PC-9 (cell line): Measurements from ENCODE around the gene RNF11. TPM values are rescaled to one million over a fixed set of nuclear protein-coding genes. Genes with fewer than 3 reads are reported as not detected.

ENCODE experiments used
- BruUV-seq: library from RNA; stranded (reverse); fragments of 400-500 nt; replicated peaks from 2 replicates; lab custom pipeline; 2021; lab: Mats Ljungman, UMichigan
- CTCF ChIA-PET: fragments of 300-600 bp; sonication (Branson Sonifier 250); formaldehyde crosslinking; loops from one replicate; lab custom pipeline; 2022; ENCODE audit warnings: antibody characterized with exemption; lab: Charles Lee
- POLR2A ChIA-PET: fragments of 300-600 bp; sonication (Branson Sonifier 250); formaldehyde crosslinking; loops from one replicate; lab custom pipeline; 2022; ENCODE audit warnings: antibody characterized with exemption; ENCODE audit not compliant: unreplicated experiment; lab: Charles Lee
- DNase-seq, 2 experiments: peaks; one replicate each; pipeline versions ENCODE4 v3.0.0 to v3.0.0-alpha.2; 2015 to 2022; ENCODE audit warnings: mixed read lengths in 1 of 2
- H2AFZ ChIP-seq: fragments of 200-600 bp; sonication (generic); 2 replicates; pipeline ENCODE4 v1.8.1; 2017; ENCODE audit warnings: antibody characterized with exemption
- H3F3A ChIP-seq: fragments of 200-600 bp; sonication (generic); 2 replicates; pipeline ENCODE4 v1.8.1; 2017; ENCODE audit warnings: antibody characterized with exemption, mild to moderate bottlenecking, low read depth; ENCODE audit not compliant: insufficient read depth
- H3K27ac ChIP-seq: fragments of 200-600 bp; sonication (generic); 2 replicates; pipeline ENCODE4 v1.6.1; 2016; ENCODE audit warnings: mixed run types
- H3K27me3 ChIP-seq: fragments of 200-600 bp; sonication (generic); 2 replicates; pipeline ENCODE4 v1.6.1; 2016; ENCODE audit warnings: low read depth, mixed run types; ENCODE audit not compliant: insufficient read depth
- H3K36me3 ChIP-seq: fragments of 200-600 bp; sonication (generic); 2 replicates; pipeline ENCODE4 v1.6.1; 2016; ENCODE audit warnings: low read depth, mixed run types
- H3K4me1 ChIP-seq: fragments of 200-600 bp; sonication (generic); replicated peaks from 2 replicates; pipeline ENCODE4 v1.6.1; 2016; ENCODE audit warnings: mixed run types; ENCODE audit not compliant: insufficient read depth
- H3K4me2 ChIP-seq: fragments of 200-600 bp; sonication (generic); 2 replicates; pipeline ENCODE4 v1.6.1; 2017; ENCODE audit warnings: mixed run types
- H3K4me3 ChIP-seq: fragments of 200-600 bp; sonication (generic); 2 replicates; pipeline ENCODE4 v1.6.1; 2016; ENCODE audit warnings: mixed run types
- H3K79me2 ChIP-seq: fragments of 200-600 bp; sonication (generic); 2 replicates; pipeline ENCODE4 v1.6.1; 2017; ENCODE audit warnings: low read depth, mixed run types
- H3K9me2 ChIP-seq: fragments of 200-600 bp; sonication (generic); 2 replicates; pipeline ENCODE4 v1.8.1; 2017; ENCODE audit warnings: mild to moderate bottlenecking; ENCODE audit not compliant: insufficient read depth
- H3K9me3 ChIP-seq: fragments of 200-600 bp; sonication (generic); 2 replicates; pipeline ENCODE4 v1.8.1; 2016; ENCODE audit warnings: low read depth; ENCODE audit not compliant: insufficient read depth
- H4K20me1 ChIP-seq: fragments of 200-600 bp; sonication (generic); 2 replicates; pipeline ENCODE4 v1.8.1; 2017; ENCODE audit not compliant: insufficient read depth
- CTCF ChIP-seq: fragments of 200-600 bp; sonication (generic); conservative IDR thresholded peaks from 2 replicates; pipeline ENCODE4 v1.6.1; 2017; ENCODE audit warnings: mixed run types, antibody characterized with exemption, mild to moderate bottlenecking, moderate library complexity
- EZH2 ChIP-seq: fragments of 200-600 bp; sonication (generic); IDR thresholded peaks from 2 replicates; pipeline ENCODE4 v1.8.0; 2017; ENCODE audit warnings: antibody characterized with exemption, low read depth
- intact Hi-C: fragments of 100-400 bp; cut with micrococcal nuclease; formaldehyde crosslinking; loops from one replicate; pipeline ENCODE4 v1.10.0; 2022; ENCODE audit not compliant: unreplicated experiment
- total RNA-seq: library from RNA; stranded (reverse); gene quantifications from 2 replicates; pipeline ENCODE4 v1.2.3, GENCODE V29; 2021

RNF11 gene
- total RNA-seq, 1 experiment from 2014 or later, result 73.2 TPM

GRCh38 chr1:51287966-51288365 is 51.9 kb downstream of the RNF11 start:
- Histone ChIP-seq H3K9me3 (no peaks in the 10 kb centered on the region), H3K4me1 (no peaks in the 10 kb centered on the region), H3K4me2 (no peak overlapping the region), H3K27ac (no peak overlapping the region), H3K27me3 (no peaks in the 10 kb centered on the region), H3K79me2 (no peaks in the 10 kb centered on the region), H3K9me2 (no peaks in the 10 kb centered on the region), H2AFZ (no peak overlapping the region), H4K20me1 (no peaks in the 10 kb centered on the region), H3K4me3 (no peak overlapping the region), H3F3A (no peaks in the 10 kb centered on the region), H3K36me3 (no peaks in the 10 kb centered on the region)
- no peak for DNase-seq
- ChIA-PET POLR2A (no interaction called here), CTCF (no interaction called here)
- no peak for TF ChIP-seq CTCF
- TF ChIP-seq EZH2, result no peak
- intact Hi-C loops, result no loop called here
- BruUV-seq, result no TSS peak

DNA sequence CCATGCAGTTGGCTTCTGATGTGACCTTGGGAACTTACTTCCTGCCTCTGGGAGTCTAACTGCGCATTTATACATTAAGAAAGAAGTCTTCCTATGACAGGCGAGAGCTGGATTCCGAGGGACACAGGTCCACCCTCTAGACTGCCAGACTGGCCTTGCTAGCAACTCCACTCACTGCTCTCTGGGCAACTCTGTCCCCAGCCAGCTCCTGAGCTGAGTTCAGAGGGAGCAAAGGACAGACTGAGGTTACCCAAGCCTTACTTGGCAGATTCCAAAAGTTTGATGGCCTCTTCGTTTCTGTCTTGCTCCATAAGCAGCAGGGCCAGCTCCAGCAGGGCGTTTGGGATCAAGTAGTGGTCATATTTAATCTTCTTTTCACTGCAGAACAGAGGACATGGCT is 52.5 kb downstream of the RNF11 start:
- intact Hi-C loops, result no loop called here
- POLR2A ChIA-PET, result no interaction called here
- Histone ChIP-seq H3K4me2 (no peak overlapping the region), H2AFZ (no peak overlapping the region), H3K9me3 (no peaks in the 10 kb centered on the region), H3K4me1 (no peaks in the 10 kb centered on the region), H3K4me3 (no peak overlapping the region), H3K36me3 (no peaks in the 10 kb centered on the region), H3K9me2 (no peaks in the 10 kb centered on the region), H3K79me2 (no peaks in the 10 kb centered on the region), H3K27me3 (no peaks in the 10 kb centered on the region), H4K20me1 (no peaks in the 10 kb centered on the region), H3F3A (no peaks in the 10 kb centered on the region; the same call in 1 of the 2 replicates), H3K27ac (no peak overlapping the region)
- TF ChIP-seq CTCF (no peak), EZH2 (no peak)
- CTCF ChIA-PET, result no interaction called here
- BruUV-seq, result no TSS peak
- no peak for DNase-seq

- H3K4me2 ChIP-seq, result no peak overlapping the region
- H3F3A ChIP-seq, result no peaks in the 10 kb centered on the region; the same call in 1 of the 2 replicates
- ChIA-PET POLR2A (interaction anchor here (0.7 kb wide), 1 partner anchor 170 kb away, joined by 4 read pairs; no protein-coding TSS in a partner anchor), CTCF (no interaction called here)
- H3K27ac ChIP-seq, result no peak overlapping the region
- H4K20me1 ChIP-seq, result no peaks in the 10 kb centered on the region
- BruUV-seq, result no TSS peak
- no peaks in the 10 kb centered on the region for H3K27me3 ChIP-seq
- no peak overlapping the region for H2AFZ ChIP-seq
- H3K36me3 ChIP-seq, result no peaks in the 10 kb centered on the region
- no peaks in the 10 kb centered on the region for H3K9me2 ChIP-seq
- H3K9me3 ChIP-seq, result no peaks in the 10 kb centered on the region
- TF ChIP-seq EZH2 (no peak), CTCF (no peak)
- intact Hi-C loops, result loop anchor here (10.0 kb wide), 1 partner anchor 515 kb away; no protein-coding TSS in a partner anchor
- no peak for DNase-seq
- no peaks in the 10 kb centered on the region for H3K4me1 ChIP-seq
- no peak overlapping the region for H3K4me3 ChIP-seq
- H3K79me2 ChIP-seq, result no peaks in the 10 kb centered on the region
These were observed 53.8 kb downstream of the RNF11 start for GRCh38 chr1:51289676-51290488.
